HG03060 (cell line): ENCODE data around the gene CNTFR.
"Not testable (repeated sequence)": the region's sequence is repeated elsewhere in the genome, so short reads cannot be mapped to it uniquely, and the experiment has no call there.

ENCODE experiments used
- ATAC-seq: cut with Tn5 transposase; IDR thresholded peaks from one replicate; pipeline ENCODE4 v1.9.1; 2021; ENCODE audit warnings: low read depth, moderate number of reproducible peaks; ENCODE audit not compliant: unreplicated experiment

Gene CNTFR

DNA sequence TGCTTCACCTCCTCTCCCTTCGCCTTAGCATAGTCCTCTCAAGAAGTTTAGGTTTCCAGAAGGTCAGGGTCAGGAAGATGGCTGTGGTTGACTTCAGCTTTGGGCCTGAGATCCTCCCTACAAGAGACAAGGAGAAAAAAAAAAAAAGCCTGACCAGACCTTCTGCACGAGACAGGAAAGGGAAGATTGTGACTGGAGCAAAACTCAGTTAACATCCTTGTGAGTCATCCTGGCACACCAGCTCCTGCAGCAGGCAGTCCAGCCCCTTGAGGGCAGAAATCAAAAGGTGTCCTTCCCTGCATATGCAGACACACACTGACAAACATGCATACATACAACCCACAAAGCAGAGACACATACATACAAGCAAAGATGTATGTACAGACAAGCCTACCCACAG, 48.7 kb downstream of the CNTFR start:
- no peak for ATAC-seq

DNA sequence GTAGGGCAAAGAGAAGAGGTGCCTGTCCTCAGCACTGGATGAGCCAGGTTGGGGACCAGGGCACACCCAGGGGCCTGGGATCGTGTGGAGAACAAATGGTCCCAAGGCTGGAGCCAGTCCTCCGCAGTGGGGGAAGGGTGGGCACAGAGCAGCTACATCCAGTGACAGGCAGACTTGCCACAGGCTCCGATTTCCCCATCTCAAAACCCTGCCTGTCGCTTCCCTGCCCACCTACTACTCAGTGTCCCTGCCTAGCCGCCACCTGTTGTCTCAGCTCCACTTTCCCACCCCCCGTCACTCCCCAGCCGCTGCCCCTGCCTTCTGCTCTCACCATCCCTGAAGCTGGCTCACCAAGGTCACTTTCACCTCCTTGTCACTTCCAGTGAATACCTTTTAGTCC, 52.8 kb downstream of the CNTFR start:
- no peak for ATAC-seq

DNA sequence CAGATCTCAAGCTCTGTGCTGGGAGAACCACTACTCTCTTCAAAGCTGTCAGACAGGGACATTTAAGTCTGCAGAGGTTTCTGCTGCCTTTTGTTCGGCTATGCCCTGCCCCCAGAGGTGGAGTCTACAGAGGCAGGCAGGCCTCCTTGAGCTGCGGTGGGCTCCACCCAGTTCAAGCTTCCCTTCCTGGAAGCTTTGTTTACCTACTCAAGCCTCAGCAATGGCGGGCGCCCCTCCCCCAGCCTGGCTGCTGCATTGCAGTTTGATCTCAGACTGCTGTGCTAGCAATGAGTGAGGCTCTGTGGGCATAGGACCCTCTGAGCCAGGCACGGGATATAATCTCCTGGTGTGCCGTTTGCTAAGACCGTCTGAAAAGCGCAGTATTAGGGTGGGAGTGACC, 57.5 kb downstream of the CNTFR start:
- ATAC-seq: not testable (repeated sequence)

DNA sequence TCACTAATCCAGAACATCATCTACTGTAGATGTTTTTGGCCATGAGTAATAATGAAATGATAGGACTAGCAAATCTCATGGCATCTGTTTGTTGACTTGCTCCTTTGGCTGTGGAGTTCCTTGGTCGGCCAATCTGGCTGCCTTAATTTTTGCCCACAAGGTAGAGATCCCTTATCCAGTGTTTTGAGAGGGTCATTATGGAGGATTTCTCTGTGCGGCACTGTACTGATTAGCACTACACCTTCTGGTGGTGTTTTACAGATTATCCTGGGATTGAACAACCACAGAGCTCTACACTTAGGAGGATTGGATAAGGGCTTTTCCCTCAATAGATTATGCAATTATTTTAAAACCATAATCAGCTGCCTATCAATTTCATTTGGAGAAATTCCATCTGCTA, 63.5 kb downstream of the CNTFR start:
- ATAC-seq: no peak

DNA sequence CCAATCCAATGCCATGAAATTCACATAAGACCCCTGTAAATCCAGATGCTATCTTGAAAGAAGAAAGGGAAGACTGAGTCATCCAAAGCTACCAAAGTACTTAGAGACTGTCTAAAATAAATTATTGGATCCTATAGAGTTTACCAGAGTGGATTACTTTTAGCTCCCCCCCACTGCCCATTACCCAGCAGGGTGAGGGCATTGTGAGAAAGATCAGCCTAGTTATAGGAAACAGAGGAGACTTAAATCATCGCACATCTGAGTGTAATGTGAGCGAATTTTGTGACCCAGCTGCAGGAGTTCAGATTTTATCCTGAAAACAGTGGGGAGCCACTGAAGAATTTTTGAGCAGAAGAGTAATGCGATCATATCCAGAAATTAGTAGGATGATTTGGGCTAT, 65.2 kb downstream of the CNTFR start:
- no peak for ATAC-seq

DNA sequence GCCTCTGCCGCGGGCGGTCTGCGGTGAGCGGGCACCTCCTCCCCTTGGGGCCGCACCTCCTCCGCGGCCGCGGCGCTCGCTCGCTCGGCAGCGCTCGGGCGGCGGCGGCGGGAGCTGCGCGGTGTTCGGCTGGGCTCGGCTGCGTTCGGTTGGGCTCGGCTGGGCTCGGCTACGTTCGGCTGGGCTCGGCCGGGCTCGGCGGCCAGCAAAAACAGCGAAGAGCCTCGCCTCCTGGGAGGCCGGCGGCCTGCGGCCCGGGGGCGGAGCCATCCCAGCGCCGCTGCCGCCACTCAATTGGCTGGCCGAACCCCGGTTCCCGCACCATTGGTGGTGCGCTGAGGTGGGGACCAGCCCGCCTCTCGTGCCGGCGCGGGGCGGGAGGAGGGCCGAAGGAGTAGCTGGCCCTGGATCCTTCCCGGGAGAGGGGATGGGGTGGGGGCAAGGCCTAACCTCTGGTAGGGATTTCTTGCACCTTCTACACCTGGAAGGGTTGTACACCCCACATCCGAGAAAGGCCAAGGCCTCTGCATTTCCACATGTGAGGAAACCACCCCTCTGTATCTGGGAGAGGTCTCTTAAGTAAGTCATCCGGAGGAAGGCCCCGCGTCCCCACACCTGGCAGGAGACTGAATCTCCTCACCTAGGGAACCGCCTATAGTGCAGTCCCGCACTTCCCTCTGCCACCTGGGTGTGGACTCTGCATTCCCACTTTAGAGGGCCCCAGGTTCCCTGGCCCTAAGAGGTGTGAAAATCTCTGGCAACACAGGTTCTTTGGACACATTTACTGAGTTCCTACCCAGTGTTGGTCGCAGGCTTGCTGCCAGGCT, 66.3 kb downstream of the CNTFR start, which contains the start of gene ENHO:
TSS of gene ENHO (minus strand) at position 20 of the 827 bp plus-strand sequence. CDS start 1,295 bp downstream, outside the sequence.
- ATAC-seq: peak; percentile 57

DNA sequence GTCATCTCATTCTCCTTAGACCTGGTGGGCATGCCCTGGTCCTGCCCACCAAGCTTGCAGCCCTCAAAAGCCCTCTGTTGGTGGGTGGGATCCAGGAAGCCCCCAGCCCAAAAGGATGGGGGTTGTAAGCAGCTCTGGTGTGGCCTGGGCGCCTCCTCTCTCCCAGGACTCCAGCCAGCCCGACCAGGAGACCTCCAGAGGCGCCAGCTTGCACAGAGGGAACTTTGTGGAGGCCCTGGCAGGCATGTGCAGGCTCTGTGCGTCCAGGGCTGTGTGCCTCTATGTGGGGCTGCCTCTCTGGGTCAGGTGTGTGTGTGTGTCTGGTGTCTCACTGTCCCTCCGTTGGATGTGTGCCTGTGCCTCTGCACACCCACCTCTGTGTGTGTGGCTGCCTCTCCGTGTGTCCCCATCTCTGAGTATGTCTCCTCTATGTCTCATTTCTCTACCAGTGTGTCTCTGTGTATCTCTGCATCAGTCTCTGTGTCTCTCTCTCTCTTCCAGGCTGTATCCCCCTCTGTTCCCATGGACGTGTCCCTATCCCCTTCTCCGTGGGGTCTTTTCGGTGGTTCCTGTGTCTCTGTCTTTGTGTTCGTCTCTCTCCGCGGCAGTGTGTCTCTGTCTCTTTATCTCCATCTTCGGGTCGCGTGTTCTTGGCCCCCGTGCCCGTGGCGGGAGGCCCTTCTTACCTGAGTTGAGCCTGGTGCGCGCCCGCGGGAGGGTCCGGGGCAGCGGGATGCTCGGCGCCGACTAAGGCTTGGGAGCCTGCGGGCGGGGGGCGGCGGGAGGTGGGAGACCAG, 67.2 kb downstream of the CNTFR start:
- no peak for ATAC-seq

DNA sequence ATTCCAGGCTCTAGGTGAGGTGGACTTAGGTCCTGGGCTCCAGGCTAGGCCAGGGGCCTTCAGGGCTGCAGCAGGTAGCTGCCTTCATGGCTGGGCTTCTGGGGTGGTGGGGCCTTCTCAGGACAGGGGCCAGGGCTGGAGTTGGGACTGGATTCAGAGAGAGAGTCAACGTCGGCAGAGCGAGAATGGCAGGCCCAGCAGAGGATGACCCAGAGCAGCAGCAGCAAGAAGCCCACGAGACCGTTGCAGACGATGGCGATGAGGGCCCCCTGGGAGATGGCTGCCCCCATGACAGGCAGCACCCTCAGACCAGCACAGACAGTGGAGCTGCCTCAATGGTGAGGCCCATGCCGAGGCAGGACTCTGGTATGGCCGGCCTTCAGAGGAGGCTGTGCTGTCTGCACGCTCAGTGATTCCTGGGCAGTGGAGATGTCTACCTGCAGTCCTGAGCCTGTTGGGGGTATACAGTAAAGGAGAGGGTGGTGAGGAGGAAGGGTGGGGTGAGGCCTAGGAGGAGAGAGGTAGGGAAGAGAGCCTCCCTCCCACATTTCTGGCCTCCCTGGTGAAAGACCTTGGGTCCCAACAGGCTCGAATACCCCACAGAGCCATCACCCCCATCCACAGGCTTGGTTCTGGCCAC, 68.0 kb downstream of the CNTFR start:
- ATAC-seq: no peak

DNA sequence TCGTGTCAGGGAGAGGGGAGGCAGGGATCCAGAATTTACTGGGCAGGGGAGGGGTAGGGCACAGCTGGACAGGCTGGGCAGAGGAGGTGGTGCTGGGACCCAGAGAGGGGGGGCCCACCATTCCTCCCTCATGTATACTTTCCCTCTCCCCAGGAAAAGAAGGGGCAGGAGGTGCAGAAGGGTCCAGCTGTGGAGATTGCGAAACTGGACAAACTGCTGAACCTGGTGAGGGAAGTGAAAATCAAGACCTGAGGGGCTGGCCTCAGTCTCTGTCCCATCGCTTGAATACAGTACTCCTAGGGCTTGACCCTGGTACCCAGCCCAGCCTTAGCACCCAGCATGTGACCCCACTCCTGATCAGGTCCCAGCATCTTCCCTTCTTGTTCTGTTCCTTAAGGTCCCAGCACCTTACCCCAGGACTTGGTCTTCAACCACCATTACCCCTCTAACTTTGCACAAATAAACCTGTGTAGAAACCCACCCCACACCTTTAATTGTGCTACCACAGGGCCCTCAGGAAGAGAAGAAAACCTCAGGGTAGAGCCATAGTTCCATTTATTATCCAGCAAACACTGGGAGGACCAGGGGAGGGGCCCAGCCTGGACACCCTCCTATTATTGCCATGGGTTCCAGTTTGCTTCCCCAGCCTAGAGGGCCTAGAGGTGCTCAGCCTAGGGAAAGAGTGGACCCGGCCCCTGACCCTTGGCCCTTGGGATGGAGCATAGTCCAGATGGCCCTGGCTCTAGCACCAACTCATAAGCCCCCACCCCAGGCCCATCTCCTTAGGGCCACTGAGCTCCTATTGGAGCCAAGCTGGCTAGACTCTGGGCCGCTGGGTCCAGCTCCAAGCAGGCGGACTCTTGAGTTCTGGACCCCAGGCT, 68.8 kb downstream of the CNTFR start:
- ATAC-seq: no peak

DNA sequence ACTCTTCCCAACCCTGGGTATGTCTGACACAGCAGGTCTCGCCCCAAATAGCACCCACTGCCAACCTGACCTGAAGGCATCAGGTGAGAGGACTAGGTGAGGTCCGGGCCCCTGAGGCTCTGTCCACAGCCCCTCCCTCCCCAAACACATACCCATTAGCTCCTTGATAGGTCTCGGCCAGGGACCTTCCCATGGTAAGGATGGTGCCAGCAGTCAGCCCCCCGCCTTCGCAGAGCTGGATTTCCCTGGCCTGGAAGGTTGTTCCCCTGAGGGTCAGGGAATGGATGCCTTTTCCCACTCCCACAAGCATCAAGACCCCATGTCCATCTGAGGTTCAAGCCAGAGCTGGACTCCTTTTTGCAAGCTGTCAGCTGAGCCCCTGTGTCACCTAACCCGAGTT, 69.4 kb downstream of the CNTFR start:
- ATAC-seq: no peak

DNA sequence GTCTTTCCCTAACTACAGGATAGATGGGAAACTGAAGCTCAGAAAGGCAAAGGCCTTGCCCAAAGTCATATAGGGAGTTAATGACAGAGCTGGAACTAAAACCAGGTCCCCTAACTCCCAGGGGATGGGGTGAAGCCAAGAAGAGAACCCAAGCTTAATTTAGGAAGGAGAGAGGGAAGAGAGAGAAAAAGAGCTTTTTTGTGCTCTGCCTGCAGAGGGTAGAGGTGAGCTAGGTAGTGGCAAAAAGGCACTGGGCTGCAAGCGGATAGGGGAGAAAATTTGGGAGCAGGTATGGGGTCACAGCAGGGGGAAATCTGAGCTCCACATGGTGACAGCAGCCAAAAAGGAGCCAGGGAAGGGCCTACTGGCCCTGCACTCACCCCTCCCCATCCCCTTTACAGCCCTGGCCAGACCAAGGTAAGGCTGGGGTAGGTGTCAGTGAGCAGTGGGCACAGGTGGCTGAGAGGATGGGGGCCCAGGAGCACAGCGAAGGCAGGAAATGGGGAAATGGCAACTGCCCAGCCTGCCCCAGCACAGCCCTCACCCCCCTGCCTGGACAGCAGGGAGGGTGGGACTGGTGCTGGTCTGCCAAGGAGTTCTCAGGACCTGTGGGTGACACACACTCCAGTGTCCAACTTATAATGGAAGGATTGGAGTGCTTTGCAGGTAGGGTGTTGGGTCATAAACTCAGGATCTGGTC, 70.1 kb downstream of the CNTFR start:
- no peak for ATAC-seq

DNA sequence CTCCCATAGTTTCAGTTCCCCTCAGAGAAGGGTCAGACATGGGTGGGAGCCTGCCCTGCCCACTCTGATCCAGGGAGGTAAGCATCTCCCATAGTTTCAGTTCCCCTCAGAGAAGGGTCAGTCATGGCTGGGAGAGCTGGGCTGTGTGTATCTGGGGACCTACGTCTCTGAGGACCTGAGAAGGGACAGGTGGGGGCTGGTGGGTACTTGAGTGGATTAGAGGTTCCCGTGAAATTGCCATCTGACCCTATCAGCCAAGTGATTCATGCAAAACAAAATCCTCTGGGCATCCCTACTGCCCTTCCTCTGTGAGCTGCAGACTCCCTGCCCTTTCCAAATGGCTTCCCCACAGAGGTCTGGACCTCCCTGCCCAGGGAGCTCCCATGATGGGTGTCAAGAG, 70.6 kb downstream of the CNTFR start:
- no peak for ATAC-seq

DNA sequence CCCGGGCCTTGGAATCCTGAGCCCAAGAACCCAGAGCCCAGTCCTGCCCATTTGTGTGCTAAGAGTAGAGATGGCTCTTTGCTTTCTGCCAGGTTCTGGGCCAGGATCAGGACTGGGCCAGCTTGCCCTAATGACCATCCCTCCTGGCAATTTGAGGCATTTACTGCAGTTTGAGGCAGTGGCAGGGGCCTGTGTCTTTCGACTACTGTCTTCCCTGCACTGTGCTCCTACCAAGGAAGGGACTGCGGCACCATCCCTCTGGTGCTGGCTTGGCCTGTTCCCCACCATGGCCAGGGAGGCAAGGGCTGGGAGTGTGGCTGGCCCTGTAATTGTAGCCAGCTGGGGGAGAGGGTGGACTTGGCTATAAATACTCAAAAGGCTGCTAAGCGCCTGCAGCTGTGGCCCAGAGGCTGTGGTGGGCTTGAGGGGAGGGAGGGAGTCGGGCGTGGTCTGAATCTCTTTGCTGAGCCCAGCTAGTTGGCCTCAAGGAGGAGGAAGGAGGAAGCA, 71.4 kb downstream of the CNTFR start:
- ATAC-seq: no peak

DNA sequence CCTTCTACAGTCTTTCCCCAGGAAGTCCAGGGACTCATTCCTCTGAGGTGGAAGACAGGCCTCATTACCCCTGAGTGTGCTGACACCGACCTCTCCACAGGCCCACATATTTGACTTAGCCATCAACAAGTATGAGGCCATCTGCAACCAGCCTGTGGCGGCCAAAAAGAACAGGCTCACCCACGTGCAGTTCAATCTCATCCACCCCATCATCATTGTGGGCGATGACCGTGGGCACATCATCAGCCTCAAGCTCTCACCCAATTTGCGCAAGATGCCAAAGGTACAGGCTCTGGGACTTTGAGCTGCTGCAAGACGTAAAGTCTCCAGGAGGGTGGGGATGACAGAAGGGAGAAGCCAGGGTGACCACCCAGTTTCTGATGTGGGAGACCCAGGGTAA, 72.3 kb downstream of the CNTFR start:
- no peak for ATAC-seq

DNA sequence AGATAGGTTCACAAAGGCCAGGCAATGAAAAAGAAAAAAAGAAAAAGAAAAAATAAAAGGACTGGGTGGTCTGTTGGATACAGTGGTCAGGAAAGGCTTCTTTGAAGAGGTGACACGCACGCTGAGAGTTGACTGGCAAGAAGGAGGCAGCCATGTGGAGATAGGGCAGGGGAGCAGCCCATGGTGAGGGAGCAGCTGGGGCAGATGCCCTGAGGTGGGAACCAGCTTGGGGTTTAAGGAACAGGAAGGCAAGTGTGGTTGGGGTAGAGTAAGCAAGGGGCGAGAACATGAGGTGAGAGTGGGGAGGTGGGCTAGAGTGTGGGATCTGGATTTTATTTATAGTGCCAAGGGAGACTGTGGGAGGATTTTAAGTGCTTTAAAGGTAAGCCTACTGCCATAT, 73.6 kb downstream of the CNTFR start:
- no peak for ATAC-seq

DNA sequence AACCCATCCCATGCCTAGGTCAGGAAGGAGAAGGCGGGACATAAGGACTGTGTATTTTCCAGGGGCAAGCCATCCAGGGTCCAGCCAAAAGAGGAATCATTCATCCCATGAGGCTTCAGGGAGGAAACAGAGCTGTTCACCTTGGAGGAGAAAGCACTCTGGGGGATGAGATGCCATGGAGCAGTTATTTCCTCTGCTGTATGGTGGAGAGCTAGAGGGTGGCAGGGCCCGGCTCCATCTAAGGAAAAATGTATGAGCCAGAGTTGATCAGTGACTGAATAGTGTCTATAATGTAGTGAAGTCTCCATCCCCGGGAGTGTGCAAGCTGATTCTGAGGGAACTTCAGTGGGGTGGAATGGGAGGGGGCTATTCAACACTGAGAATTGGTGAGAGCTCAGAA, 74.7 kb downstream of the CNTFR start:
- ATAC-seq: no peak

DNA sequence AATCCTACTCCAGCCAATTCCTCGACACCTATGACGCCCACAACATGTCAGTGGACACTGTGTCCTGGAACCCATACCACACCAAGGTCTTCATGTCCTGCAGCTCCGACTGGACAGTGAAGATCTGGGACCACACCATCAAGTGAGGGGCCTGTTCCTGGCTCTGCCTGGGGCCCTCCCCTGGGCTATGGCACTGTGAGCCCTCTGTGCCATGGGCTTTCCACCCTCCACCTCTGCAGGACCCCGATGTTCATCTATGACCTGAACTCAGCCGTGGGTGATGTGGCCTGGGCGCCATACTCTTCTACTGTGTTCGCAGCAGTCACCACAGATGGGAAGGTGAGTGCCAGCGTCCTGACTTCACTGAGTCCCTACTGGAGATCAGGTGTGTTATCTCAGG, 75.1 kb downstream of the CNTFR start:
- no peak for ATAC-seq

DNA sequence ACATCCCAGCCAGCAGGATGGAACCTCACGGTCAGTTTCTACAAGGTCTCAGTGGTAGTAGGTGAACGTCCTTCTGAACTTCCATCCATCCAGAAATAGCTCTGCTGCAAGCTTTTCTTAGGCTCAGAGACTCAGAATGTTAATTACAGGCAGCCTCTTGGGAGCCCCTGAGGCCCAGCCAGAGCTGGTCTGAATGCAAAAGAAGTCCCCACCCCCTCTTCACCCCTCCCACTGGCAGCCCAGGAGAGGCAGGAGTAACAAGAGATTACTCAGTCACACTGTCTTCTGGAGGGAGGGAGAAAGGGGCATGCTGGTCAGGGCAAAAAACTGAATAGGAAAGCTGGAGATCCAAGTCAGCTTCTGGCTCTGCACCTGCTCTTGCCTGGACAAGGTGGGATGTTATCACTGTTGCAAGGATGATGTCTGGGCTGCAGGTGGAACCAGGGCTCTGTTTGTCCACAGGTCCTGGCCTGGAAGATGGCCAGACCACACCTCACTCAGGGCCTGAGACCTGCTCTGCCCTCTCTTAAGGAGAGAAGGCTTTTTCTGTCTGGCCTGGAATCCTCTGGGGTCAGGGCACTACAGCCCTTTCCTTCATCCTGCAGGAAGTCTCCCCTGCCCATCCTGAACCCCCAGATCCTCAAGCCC, 75.8 kb downstream of the CNTFR start:
- no peak for ATAC-seq
